Testis (tissue), 3 donors: ENCODE measurements around the gene TTLL3. TPM values are rescaled to one million over a fixed set of nuclear protein-coding genes. Genes with fewer than 3 reads are reported as not detected.
"Not testable (repeated sequence)": the region's sequence is repeated elsewhere in the genome, so short reads cannot be mapped to it uniquely, and the experiment has no call there.

Experiments used
- DNase-seq: peaks from one replicate; pipeline ENCODE4 v3.0.0-alpha.2; 2019
- H3K27ac ChIP-seq, 2 donors: fragments of 200-600 bp; sonication (generic); one replicate each; pipeline ENCODE4 v1.5.1; 2019
- H3K27me3 ChIP-seq: fragments of 200-600 bp; sonication (generic); one replicate; pipeline ENCODE4 v1.5.1; 2019
- H3K36me3 ChIP-seq: fragments of 200-600 bp; sonication (generic); one replicate; pipeline ENCODE4 v1.5.1; 2017; ENCODE audit warnings: low read depth; ENCODE audit errors: missing control alignments
- H3K4me1 ChIP-seq: fragments of 200-600 bp; sonication (generic); one replicate; pipeline ENCODE4 v1.5.1; 2019
- H3K4me3 ChIP-seq, 2 donors: fragments of 200-600 bp; sonication (generic); one replicate each; pipeline ENCODE4 v1.5.1; 2017 to 2019
- H3K9me3 ChIP-seq: fragments of 200-600 bp; sonication (generic); one replicate; pipeline ENCODE4 v1.5.1; 2017
- CTCF ChIP-seq, 3 experiments: fragments of 450-650 bp in 2 of 3; fragments of 200-600 bp in 1 of 3; sonication (generic) in 1 of 3; IDR thresholded peaks; one replicate each; pipeline ENCODE4 v1.5.1; 2016 to 2019; ENCODE audit warnings: antibody characterized with exemption in 3 of 3, mild to moderate bottlenecking in 2 of 3, moderate library complexity in 1 of 3
- POLR2A ChIP-seq: fragments of 450-650 bp; IDR thresholded peaks from one replicate; pipeline ENCODE4 v1.6.1; 2017; ENCODE audit warnings: antibody characterized with exemption, mild to moderate bottlenecking, moderate library complexity
- WGBS, 2 donors: methylation state at CpG; one replicate each; pipeline ENCODE4 v1.1.5; 2018; 5-methylcytosine and 5-hydroxymethylcytosine counted together
- intact Hi-C: fragments of 100-400 bp; cut with DNase I; formaldehyde crosslinking; loops from one replicate; pipeline ENCODE4 v1.15.1; 2023; ENCODE audit warnings: low total_unique reads
- polyA plus RNA-seq: library from polyadenylated mRNA; stranded (reverse); fragments of 350-450 nt; fragmentation: Illumina TruSeq; extraction: RNeasy Lipid Tissue Mini Kit (QIAGEN cat#74804); gene quantifications from one replicate; pipeline ENCODE4 v1.2.3, GENCODE V29; 2014; ENCODE audit warnings: low read depth, low replicate concordance; ENCODE audit not compliant: insufficient read depth
- total RNA-seq, 2 donors: library from RNA; depleted of rRNA; stranded (reverse); fragments of >200 nt; gene quantifications; one replicate each; pipeline ENCODE4 v1.2.3, GENCODE V29; 2016

The TTLL3 gene
- total and polyA plus RNA-seq, 3 donors from 2014 or later: 104 to 163 (median 142) TPM

- H3K4me3 ChIP-seq: peak overlapping the region; percentile 19 to 39
- intact Hi-C loops: no loop called here
- H3K36me3 ChIP-seq: no peaks in the 10 kb centered on the region
- H3K27ac ChIP-seq: no peak overlapping the region
- no peaks in the 10 kb centered on the region for H3K9me3 ChIP-seq
- peaks cover 22% of the 10 kb centered on the region for H3K4me1 ChIP-seq
- H3K27me3 ChIP-seq: no peaks in the 10 kb centered on the region
- TF ChIP-seq CTCF (IDR thresholded peaks at IDR 0.05): peak in 1 of 3 experiments; percentile 23
- no peak for TF ChIP-seq POLR2A
- WGBS, 2 donors: 33 to 48% methylated on average over 8 to 38 of the region's 45 CpGs
- peak; percentile 49 for DNase-seq
Measured at GRCh38 chr3:9862391-9863057, 52.5 kb downstream of the TTLL3 start.

- no peak overlapping the region for H3K27ac ChIP-seq
- 56 to 64% methylated on average over 8 to 19 of the region's 22 CpGs for WGBS, 2 donors
- no peak for TF ChIP-seq POLR2A
- no peak for TF ChIP-seq CTCF (IDR thresholded peaks at IDR 0.05)
- H3K4me1 ChIP-seq: peaks cover 22% of the 10 kb centered on the region
- H3K4me3 ChIP-seq: peak overlapping the region; percentile 19 to 39
- intact Hi-C loops: no loop called here
- no peak for DNase-seq
- H3K36me3 ChIP-seq: no peaks in the 10 kb centered on the region
- H3K9me3 ChIP-seq: no peaks in the 10 kb centered on the region
- no peaks in the 10 kb centered on the region for H3K27me3 ChIP-seq
Measured at GRCh38 chr3:9863058-9863772, 53.2 kb downstream of the TTLL3 start.

- 54 to 61% methylated on average over 13 to 16 of the region's 16 CpGs for WGBS, 2 donors
- H3K36me3 ChIP-seq: no peaks in the 10 kb centered on the region
- DNase-seq: peak; percentile 79
- H3K27me3 ChIP-seq: no peaks in the 10 kb centered on the region
- intact Hi-C loops: no loop called here
- H3K4me1 ChIP-seq: peaks cover 22% of the 10 kb centered on the region
- peak overlapping the region in 1 of 2 donors; percentile 56 for H3K27ac ChIP-seq
- TF ChIP-seq CTCF (IDR thresholded peaks at IDR 0.05) (no peak), POLR2A (no peak)
- H3K4me3 ChIP-seq: no peak overlapping the region
- no peaks in the 10 kb centered on the region for H3K9me3 ChIP-seq
Measured at GRCh38 chr3:9864200-9864927, 54.3 kb downstream of the TTLL3 start.

GRCh38 chr3:9865125-9865637 is 55.1 kb downstream of the TTLL3 start:
- DNase-seq, H3K27me3 ChIP-seq, H3K4me3 ChIP-seq, intact Hi-C loops, H3K36me3 ChIP-seq, H3K9me3 ChIP-seq: not testable (repeated sequence)
- Histone ChIP-seq H3K4me1 (peaks cover 22% of the 10 kb centered on the region), H3K27ac (peak overlapping the region in 1 of 2 donors; percentile 56)
- 80 to 81% methylated on average over 10 of the region's 10 CpGs for WGBS, 2 donors

- Histone ChIP-seq H3K4me3 (no peak overlapping the region), H3K36me3 (no peaks in the 10 kb centered on the region), H3K27ac (peak overlapping the region in 1 of 2 donors; percentile 31), H3K4me1 (peaks cover 22% of the 10 kb centered on the region), H3K27me3 (no peaks in the 10 kb centered on the region), H3K9me3 (no peaks in the 10 kb centered on the region)
- 65 to 79% methylated on average over 8 of the region's 8 CpGs for WGBS, 2 donors
- peak; percentile 58 for DNase-seq
- TF ChIP-seq CTCF (IDR thresholded peaks at IDR 0.05): no peak
- no peak for TF ChIP-seq POLR2A
- intact Hi-C loops: no loop called here
Measured at GRCh38 chr3:9866639-9867038, 56.6 kb downstream of the TTLL3 start.
